K562 (cell line): ENCODE data around the gene SLIT1. TPM values are rescaled to one million over a fixed set of nuclear protein-coding genes. Genes with fewer than 3 reads are reported as not detected.

Source experiments
- BRD4 ChIP-seq: fragments of 200-600 bp; sonication (generic); IDR thresholded peaks from 2 replicates; pipeline ENCODE4 v1.6.1; 2017; ENCODE audit warnings: inconsistent platforms
- CHD2 ChIP-seq: IDR thresholded peaks from 2 replicates; pipeline ENCODE4 v1.6.1; 2011; ENCODE audit warnings: low read depth, low read length
- EP400 ChIP-seq: fragments of 450-650 bp; IDR thresholded peaks from 2 replicates; pipeline ENCODE4 v1.6.1; 2017; ENCODE audit warnings: antibody characterized with exemption, mild to moderate bottlenecking, moderate library complexity
- GATAD2B ChIP-seq: fragments of 450-650 bp; IDR thresholded peaks from 2 replicates; pipeline ENCODE4 v1.6.1; 2017; ENCODE audit warnings: mild to moderate bottlenecking, borderline replicate concordance
- KDM1A ChIP-seq, 2 experiments: fragments of 450-650 bp; IDR thresholded peaks; 2 replicates each; pipeline ENCODE4 v1.6.1; 2016; ENCODE audit warnings: mild to moderate bottlenecking in 2 of 2
- L3MBTL2 ChIP-seq: fragments of 450-650 bp; IDR thresholded peaks from 2 replicates; pipeline ENCODE4 v1.6.1; 2016; ENCODE audit warnings: mild to moderate bottlenecking, moderate library complexity
- MYBL2 ChIP-seq, 2 experiments: fragments of 450-650 bp in 1 of 2; sonication (generic) in 1 of 2; formaldehyde crosslinking in 1 of 2; IDR thresholded peaks; 2 replicates each; pipeline versions ENCODE4 v1.6.1 to v1.8.1; 2017 to 2022; ENCODE audit warnings: borderline replicate concordance in 1 of 2, inconsistent platforms in 1 of 2, low read depth in 1 of 2, mild to moderate bottlenecking in 1 of 2, missing genetic modification reagents in 1 of 2, moderate library complexity in 1 of 2
- NFYB ChIP-seq: IDR thresholded peaks from 2 replicates; pipeline ENCODE4 v1.6.1; 2011; ENCODE audit warnings: mild to moderate bottlenecking, moderate library complexity; ENCODE audit not compliant: insufficient read length; ENCODE audit errors: extremely low read depth
- NRF1 ChIP-seq, 2 experiments: fragments of 450-650 bp; IDR thresholded peaks in 1 of 2; conservative IDR thresholded peaks in 1 of 2; 2 replicates each; pipeline ENCODE4 v1.6.1; 2014; ENCODE audit warnings: mild to moderate bottlenecking in 2 of 2
- PURB ChIP-seq: sonication (generic); formaldehyde crosslinking; IDR thresholded peaks from 2 replicates; pipeline ENCODE4 v1.9.0; 2021; ENCODE audit warnings: low read depth, mild to moderate bottlenecking, missing genetic modification reagents
- SRSF3 ChIP-seq: fragments of 200-400 bp; formaldehyde crosslinking; IDR thresholded peaks from 2 replicates; pipeline ENCODE4 v1.6.1; 2016; ENCODE audit warnings: mild to moderate bottlenecking, low read length, moderate library complexity; ENCODE audit not compliant: insufficient read depth
- ZNF134 ChIP-seq: fragments of 250-450 bp; sonication (Bioruptor Pico); conservative IDR thresholded peaks from 2 replicates; pipeline ENCODE4 v1.4.0; 2020
- ZNF140 ChIP-seq: fragments of 250-450 bp; sonication (Bioruptor Pico); IDR thresholded peaks from 2 replicates; pipeline ENCODE4 v1.8.0; 2021; ENCODE audit warnings: moderate library complexity, mild to moderate bottlenecking, inconsistent platforms
- polyA plus RNA-seq, 8 experiments: library from polyadenylated mRNA; depleted of rRNA in 4 of 8; stranded (reverse) in 5 of 8; unstranded in 3 of 8; fragments of >200 nt; fragmentation: Nextera tagmentation in 2 of 8; fragmentation: Illumina TruSeq in 1 of 8; extraction: Ambion mirVana in 2 of 8; extraction: Trizol in 1 of 8; gene quantifications; 2 replicates each; pipeline versions ENCODE4 v1.2.1 to v1.2.3, GENCODE V29; 2011 to 2014; ENCODE audit warnings: inconsistent platforms in 1 of 8, missing spikeins in 1 of 8
- total RNA-seq, 7 experiments: library from RNA; depleted of rRNA in 6 of 7; stranded (reverse); fragments of >200 nt in 6 of 7; fragmentation: Illumina TruSeq in 2 of 7; extraction: Trizol in 2 of 7; gene quantifications; 2 replicates each; pipeline versions ENCODE4 v1.2.1 to v1.2.3, GENCODE V29; 2011 to 2021; ENCODE audit warnings: low replicate concordance in 1 of 7
- TF ChIP-seq, protein P1 (sequence below): fragments of 250-450 bp; sonication (Bioruptor Pico); IDR thresholded peaks from 2 replicates; pipeline ENCODE4 v1.8.0; 2021; ENCODE audit warnings: moderate library complexity, mild to moderate bottlenecking, inconsistent platforms
- TF ChIP-seq, protein P2 (sequence below): fragments of 250-450 bp; sonication (Bioruptor Pico); IDR thresholded peaks from 2 replicates; pipeline ENCODE4 v1.5.0; 2022; ENCODE audit warnings: mild to moderate bottlenecking
- TF ChIP-seq, protein P3 (sequence below): fragments of 450-650 bp; IDR thresholded peaks from 2 replicates; pipeline ENCODE4 v1.6.1; 2016; ENCODE audit warnings: low read depth
- TF ChIP-seq, protein P4 (sequence below): sonication (generic); formaldehyde crosslinking; IDR thresholded peaks from 2 replicates; pipeline ENCODE4 v1.8.0; 2022; ENCODE audit warnings: mild to moderate bottlenecking, low read depth, missing genetic modification reagents

Gene SLIT1
- total and polyA plus RNA-seq, 9 of the 15 experiments (the other 6 are each of a cell fraction or from before 2014, with no cell fraction given): 0.01 to 0.11 (median 0.04) TPM; not detected in 3

DNA sequence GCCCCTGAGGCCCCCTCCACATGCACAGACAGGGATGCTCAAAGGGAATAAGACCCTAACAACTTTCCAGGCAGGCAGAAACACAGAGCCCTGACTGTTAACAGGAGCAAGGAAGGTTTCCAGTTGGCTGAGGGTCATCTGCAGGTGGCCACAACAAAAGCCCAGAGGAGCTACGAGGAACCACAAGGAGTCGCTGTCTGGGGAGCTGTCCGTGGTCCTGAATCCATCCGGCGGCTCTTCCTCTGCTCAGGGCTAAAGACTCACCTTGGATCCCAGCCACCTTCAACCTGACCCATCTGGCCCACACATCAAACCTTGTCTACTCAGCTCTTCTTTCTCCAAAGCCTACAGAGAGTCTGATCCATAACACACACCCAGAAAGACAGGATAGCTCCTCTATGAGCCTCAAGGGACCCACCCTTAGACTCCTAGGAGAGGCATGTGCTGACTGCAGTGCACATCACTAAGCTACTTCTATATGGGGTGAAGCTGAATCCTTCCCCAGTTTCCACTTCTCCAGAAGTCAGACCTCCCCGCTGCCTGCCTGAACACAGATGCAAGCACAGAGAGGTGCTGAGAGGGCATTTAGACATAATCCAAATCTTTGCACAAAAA is 104.0 kb downstream of the SLIT1 start (continued):
- no peak for TF ChIP-seq ZNF140 (CRISPR knock-in tag)
- TF ChIP-seq KDM1A (IDR thresholded peaks at IDR 0.05): no peak
- no peak for TF ChIP-seq BRD4
- no peak for TF ChIP-seq CHD2
- TF ChIP-seq MYBL2 (IDR thresholded peaks at IDR 0.05; ENCODE audit: low read depth): no peak
- TF ChIP-seq MYBL2 (CRISPR knock-in tag; IDR thresholded peaks at IDR 0.05; ENCODE audit: borderline replicate concordance): no peak
- no peak for TF ChIP-seq L3MBTL2
- TF ChIP-seq EP400: no peak
- TF ChIP-seq, protein P1, sequence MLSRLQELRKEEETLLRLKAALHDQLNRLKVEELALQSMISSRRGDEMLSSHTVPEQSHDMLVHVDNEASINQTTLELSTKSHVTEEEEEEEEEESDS (CRISPR knock-in tag): no peak
- TF ChIP-seq, protein P2, sequence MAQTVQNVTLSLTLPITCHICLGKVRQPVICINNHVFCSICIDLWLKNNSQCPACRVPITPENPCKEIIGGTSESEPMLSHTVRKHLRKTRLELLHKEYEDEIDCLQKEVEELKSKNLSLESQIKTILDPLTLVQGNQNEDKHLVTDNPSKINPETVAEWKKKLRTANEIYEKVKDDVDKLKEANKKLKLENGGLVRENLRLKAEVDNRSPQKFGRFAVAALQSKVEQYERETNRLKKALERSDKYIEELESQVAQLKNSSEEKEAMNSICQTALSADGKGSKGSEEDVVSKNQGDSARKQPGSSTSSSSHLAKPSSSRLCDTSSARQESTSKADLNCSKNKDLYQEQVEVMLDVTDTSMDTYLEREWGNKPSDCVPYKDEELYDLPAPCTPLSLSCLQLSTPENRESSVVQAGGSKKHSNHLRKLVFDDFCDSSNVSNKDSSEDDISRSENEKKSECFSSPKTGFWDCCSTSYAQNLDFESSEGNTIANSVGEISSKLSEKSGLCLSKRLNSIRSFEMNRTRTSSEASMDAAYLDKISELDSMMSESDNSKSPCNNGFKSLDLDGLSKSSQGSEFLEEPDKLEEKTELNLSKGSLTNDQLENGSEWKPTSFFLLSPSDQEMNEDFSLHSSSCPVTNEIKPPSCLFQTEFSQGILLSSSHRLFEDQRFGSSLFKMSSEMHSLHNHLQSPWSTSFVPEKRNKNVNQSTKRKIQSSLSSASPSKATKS (CRISPR knock-in tag): no peak
- no peak for TF ChIP-seq PURB (CRISPR knock-in tag)
- TF ChIP-seq ZNF134 (CRISPR knock-in tag): no peak
- no peak for TF ChIP-seq GATAD2B
- TF ChIP-seq, protein P3, sequence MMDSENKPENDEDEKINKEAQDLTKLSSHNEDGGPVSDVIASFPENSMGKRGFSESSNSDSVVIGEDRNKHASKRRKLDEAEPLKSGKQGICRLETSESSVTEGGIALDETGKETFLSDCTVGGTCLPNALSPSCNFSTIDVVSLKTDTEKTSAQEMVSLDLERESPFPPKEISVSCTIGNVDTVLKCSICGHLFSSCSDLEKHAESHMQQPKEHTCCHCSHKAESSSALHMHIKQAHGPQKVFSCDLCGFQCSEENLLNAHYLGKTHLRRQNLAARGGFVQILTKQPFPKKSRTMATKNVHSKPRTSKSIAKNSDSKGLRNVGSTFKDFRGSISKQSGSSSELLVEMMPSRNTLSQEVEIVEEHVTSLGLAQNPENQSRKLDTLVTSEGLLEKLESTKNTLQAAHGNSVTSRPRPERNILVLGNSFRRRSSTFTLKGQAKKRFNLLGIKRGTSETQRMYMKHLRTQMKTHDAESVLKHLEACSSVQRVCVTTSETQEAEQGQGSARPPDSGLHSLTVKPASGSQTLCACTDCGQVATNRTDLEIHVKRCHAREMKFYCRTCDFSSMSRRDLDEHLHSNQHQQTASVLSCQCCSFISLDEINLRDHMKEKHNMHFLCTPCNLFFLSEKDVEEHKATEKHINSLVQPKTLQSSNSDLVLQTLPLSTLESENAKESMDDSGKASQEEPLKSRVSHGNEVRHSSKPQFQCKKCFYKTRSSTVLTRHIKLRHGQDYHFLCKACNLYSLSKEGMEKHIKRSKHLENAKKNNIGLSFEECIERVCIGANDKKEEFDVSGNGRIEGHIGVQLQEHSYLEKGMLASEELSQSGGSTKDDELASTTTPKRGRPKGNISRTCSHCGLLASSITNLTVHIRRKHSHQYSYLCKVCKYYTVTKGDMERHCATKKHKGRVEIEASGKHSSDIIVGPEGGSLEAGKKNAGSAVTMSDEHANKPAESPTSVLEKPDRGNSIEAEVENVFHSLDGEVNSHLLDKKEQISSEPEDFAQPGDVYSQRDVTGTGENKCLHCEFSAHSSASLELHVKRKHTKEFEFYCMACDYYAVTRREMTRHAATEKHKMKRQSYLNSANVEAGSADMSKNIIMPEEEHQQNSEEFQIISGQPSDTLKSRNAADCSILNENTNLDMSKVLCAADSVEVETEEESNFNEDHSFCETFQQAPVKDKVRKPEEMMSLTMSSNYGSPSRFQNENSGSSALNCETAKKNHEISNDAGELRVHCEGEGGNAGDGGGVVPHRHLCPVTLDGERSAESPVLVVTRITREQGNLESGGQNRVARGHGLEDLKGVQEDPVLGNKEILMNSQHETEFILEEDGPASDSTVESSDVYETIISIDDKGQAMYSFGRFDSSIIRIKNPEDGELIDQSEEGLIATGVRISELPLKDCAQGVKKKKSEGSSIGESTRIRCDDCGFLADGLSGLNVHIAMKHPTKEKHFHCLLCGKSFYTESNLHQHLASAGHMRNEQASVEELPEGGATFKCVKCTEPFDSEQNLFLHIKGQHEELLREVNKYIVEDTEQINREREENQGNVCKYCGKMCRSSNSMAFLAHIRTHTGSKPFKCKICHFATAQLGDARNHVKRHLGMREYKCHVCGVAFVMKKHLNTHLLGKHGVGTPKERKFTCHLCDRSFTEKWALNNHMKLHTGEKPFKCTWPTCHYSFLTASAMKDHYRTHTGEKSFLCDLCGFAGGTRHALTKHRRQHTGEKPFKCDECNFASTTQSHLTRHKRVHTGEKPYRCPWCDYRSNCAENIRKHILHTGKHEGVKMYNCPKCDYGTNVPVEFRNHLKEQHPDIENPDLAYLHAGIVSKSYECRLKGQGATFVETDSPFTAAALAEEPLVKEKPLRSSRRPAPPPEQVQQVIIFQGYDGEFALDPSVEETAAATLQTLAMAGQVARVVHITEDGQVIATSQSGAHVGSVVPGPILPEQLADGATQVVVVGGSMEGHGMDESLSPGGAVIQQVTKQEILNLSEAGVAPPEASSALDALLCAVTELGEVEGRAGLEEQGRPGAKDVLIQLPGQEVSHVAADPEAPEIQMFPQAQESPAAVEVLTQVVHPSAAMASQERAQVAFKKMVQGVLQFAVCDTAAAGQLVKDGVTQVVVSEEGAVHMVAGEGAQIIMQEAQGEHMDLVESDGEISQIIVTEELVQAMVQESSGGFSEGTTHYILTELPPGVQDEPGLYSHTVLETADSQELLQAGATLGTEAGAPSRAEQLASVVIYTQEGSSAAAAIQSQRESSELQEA: no peak
- no peak for TF ChIP-seq NFYB
- TF ChIP-seq NRF1 (conservative IDR thresholded peaks at IDR 0.05 in 1 of 2, IDR thresholded peaks at IDR 0.05 in 1 of 2): no peak
- TF ChIP-seq, protein P4, sequence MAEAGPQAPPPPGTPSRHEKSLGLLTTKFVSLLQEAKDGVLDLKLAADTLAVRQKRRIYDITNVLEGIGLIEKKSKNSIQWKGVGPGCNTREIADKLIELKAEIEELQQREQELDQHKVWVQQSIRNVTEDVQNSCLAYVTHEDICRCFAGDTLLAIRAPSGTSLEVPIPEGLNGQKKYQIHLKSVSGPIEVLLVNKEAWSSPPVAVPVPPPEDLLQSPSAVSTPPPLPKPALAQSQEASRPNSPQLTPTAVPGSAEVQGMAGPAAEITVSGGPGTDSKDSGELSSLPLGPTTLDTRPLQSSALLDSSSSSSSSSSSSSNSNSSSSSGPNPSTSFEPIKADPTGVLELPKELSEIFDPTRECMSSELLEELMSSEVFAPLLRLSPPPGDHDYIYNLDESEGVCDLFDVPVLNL (CRISPR knock-in tag): peak; percentile 51; the same call in 1 of the 2 replicates
- TF ChIP-seq SRSF3: no peak
